GM21529 (cell line): ENCODE measurements around the gene POC1A.
"Not testable (repeated sequence)": the region's sequence is repeated elsewhere in the genome, so short reads cannot be mapped to it uniquely, and the experiment has no call there.

Experiments used
- ATAC-seq: cut with Tn5 transposase; IDR thresholded peaks from one replicate; pipeline ENCODE4 v1.9.1; 2021; ENCODE audit not compliant: unreplicated experiment

The POC1A gene

GRCh38 chr3:52184690-52185089 lies 30.5 kb upstream of the POC1A start:
- no peak for ATAC-seq

GRCh38 chr3:52183786-52184445 lies 29.7 kb upstream of the POC1A start:
- no peak for ATAC-seq

GRCh38 chr3:52182691-52183090 lies 28.5 kb upstream of the POC1A start:
- no peak for ATAC-seq

- no peak for ATAC-seq
Measured at GRCh38 chr3:52182196-52182595, 28.0 kb upstream of the POC1A start.

- ATAC-seq, result no peak
Measured at GRCh38 chr3:52181543-52181942, 27.3 kb upstream of the POC1A start.

- ATAC-seq, result no peak
Measured at GRCh38 chr3:52178537-52178936, 24.3 kb upstream of the POC1A start.

GRCh38 chr3:52178126-52178525 lies 23.9 kb upstream of the POC1A start:
- ATAC-seq, result not testable (repeated sequence)

- no peak for ATAC-seq
Measured at GRCh38 chr3:52177701-52178042, 23.4 kb upstream of the POC1A start.

GRCh38 chr3:52176951-52177700 lies 22.9 kb upstream of the POC1A start:
- no peak for ATAC-seq

GRCh38 chr3:52176180-52176752 lies 22.0 kb upstream of the POC1A start:
- no peak for ATAC-seq

- no peak for ATAC-seq
Measured at GRCh38 chr3:52175416-52176179, 21.4 kb upstream of the POC1A start.

- ATAC-seq, result no peak
Measured at GRCh38 chr3:52174896-52175295, 20.7 kb upstream of the POC1A start.

GRCh38 chr3:52173101-52173500 lies 18.9 kb upstream of the POC1A start:
- no peak for ATAC-seq

GRCh38 chr3:52172262-52172757 lies 18.1 kb upstream of the POC1A start:
- no peak for ATAC-seq

- no peak for ATAC-seq
Measured at GRCh38 chr3:52171514-52172261, 17.5 kb upstream of the POC1A start.

GRCh38 chr3:52170217-52170616 lies 16.0 kb upstream of the POC1A start:
- ATAC-seq, result not testable (repeated sequence)

GRCh38 chr3:52167240-52167639 lies 13.0 kb upstream of the POC1A start:
- ATAC-seq, result no peak

- ATAC-seq, result no peak
Measured at GRCh38 chr3:52162250-52162872, 8.1 kb upstream of the POC1A start.

GRCh38 chr3:52159503-52159902 lies 5.3 kb upstream of the POC1A start:
- ATAC-seq, result no peak

- ATAC-seq, result no peak
Measured at GRCh38 chr3:52155912-52156311, 1.7 kb upstream of the POC1A start.
